Measurements from ENCODE around the gene IFT20.
"Not testable (repeated sequence)": the region's sequence is repeated elsewhere in the genome, so short reads cannot be mapped to it uniquely, and the experiment has no call there.

Gene IFT20

GRCh38 chr17:28298449-28298848, 36.8 kb downstream of the IFT20 start:
- DNase-seq = no peak

- peak; percentile 45 for DNase-seq
Observed at GRCh38 chr17:28295677-28296578, 39.3 kb downstream of the IFT20 start.

- no peak for DNase-seq
Observed at GRCh38 chr17:28293994-28294393, 41.3 kb downstream of the IFT20 start.

GRCh38 chr17:28292878-28293277, 42.4 kb downstream of the IFT20 start:
- DNase-seq = not testable (repeated sequence)

GRCh38 chr17:28291780-28292330, 43.4 kb downstream of the IFT20 start:
- DNase-seq = no peak

- no peak for DNase-seq
Observed at GRCh38 chr17:28290703-28291102, 44.6 kb downstream of the IFT20 start.

- no peak for DNase-seq
Observed at GRCh38 chr17:28285965-28286364, 49.3 kb downstream of the IFT20 start.

GRCh38 chr17:28282596-28282995, 52.7 kb downstream of the IFT20 start:
- no peak for DNase-seq

- DNase-seq = no peak
Observed at GRCh38 chr17:28280826-28281225, 54.4 kb downstream of the IFT20 start.

- DNase-seq = no peak
Observed at GRCh38 chr17:28279411-28279810, 55.9 kb downstream of the IFT20 start.
